C4-2B (cell line): ENCODE measurements around the gene HPS4.

Source experiments
- ZFX ChIP-seq: fragments of 450-650 bp; IDR thresholded peaks from 2 replicates; pipeline ENCODE4 v1.6.1; 2017
- TF ChIP-seq, protein P1 (sequence below): fragments of 450-650 bp; conservative IDR thresholded peaks from 2 replicates; pipeline ENCODE4 v1.5.1; 2017; ENCODE audit warnings: mild to moderate bottlenecking

DNA sequence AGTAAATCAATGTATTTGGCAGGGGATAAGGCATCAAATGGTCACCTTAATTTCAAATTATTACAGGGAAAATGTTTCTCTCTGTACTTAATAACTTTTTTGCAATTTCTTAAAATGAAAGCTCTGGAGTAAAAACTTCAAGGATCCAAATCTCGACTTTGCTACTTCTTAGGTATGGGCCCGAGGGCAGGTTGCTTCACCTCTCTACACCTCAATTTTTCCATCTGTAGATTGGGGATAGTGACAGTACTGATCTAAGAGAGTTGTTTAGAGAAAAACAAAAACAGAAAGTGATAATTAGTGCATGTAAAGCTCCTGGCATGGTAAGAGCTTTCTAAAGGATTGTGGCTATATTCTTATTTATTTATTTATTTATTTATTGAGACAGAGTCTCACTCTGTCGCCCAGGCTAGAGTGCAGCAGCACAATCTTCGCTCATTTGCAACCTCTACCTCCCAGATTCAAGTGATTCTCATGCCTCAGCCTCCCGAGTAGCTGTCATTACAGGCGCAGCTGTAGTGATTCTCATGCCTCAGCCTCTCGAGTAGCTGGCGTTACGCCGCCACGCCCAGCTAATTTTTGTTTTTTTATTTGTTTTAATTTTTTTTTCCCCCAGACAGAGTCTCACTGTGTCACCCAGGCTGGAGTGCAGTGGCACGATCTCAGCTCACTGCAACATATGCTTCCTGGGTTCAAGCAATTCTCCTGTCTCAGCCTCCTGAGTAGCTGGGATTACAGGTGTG, 31.0 kb upstream of the HPS4 start:
- TF ChIP-seq, protein P1, sequence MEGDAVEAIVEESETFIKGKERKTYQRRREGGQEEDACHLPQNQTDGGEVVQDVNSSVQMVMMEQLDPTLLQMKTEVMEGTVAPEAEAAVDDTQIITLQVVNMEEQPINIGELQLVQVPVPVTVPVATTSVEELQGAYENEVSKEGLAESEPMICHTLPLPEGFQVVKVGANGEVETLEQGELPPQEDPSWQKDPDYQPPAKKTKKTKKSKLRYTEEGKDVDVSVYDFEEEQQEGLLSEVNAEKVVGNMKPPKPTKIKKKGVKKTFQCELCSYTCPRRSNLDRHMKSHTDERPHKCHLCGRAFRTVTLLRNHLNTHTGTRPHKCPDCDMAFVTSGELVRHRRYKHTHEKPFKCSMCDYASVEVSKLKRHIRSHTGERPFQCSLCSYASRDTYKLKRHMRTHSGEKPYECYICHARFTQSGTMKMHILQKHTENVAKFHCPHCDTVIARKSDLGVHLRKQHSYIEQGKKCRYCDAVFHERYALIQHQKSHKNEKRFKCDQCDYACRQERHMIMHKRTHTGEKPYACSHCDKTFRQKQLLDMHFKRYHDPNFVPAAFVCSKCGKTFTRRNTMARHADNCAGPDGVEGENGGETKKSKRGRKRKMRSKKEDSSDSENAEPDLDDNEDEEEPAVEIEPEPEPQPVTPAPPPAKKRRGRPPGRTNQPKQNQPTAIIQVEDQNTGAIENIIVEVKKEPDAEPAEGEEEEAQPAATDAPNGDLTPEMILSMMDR = no peak
- no peak for TF ChIP-seq ZFX
